Measurements from ENCODE around the gene MACC1. TPM values are rescaled to one million over a fixed set of nuclear protein-coding genes. Genes with fewer than 3 reads are reported as not detected.
A peak's percentile ranks its signal among the peaks of the same experiment; 100 is the strongest.

Gene MACC1
- total and polyA plus RNA-seq, 2 of the 13 experiments (the other 11 are each of a cell fraction or from before 2014, with no cell fraction given), result 0.04 TPM; not detected in 1

GRCh38 chr7:20197125-20197748 is 19.9 kb downstream of the MACC1 start:
- no peaks in the 10 kb centered on the region for H4K20me1 ChIP-seq (ENCODE audit: insufficient read depth, low read length)
- intact Hi-C loops (cut with micrococcal nuclease; ENCODE audit: unreplicated experiment) (no loop called here), in situ Hi-C loops (cut with HindIII; ENCODE audit: extremely low pct_ligation_motif_present, low pct_unique_long_range_greater_than_20kb) (no loop called here)
- H3K9me3 ChIP-seq (ENCODE audit: low read length), result no peaks in the 10 kb centered on the region
- ATAC-seq (no peak; the same call in 2 of the 3 replicates), FAIRE-seq (peak; percentile 18), DNase-seq (ENCODE audit: low spot score) (no peak)
- no peak overlapping the region for H3K27ac ChIP-seq (ENCODE audit: extremely low read length, insufficient read depth, low read length)
- H3K79me2 ChIP-seq (ENCODE audit: insufficient read depth, low read length), result no peaks in the 10 kb centered on the region
- no TSS peak for BruUV-seq (replicated peaks)
- no peaks in the 10 kb centered on the region for H3K27me3 ChIP-seq (ENCODE audit: control insufficient read depth in 1 of 2, insufficient read depth in 2 of 2, low read length in 2 of 2)
- H3K4me3 ChIP-seq (replicated peaks in 1 of 3; ENCODE audit: insufficient read depth in 1 of 3, low read depth in 2 of 3, low read length in 3 of 3), result no peak overlapping the region
- ChIA-PET POLR2A (no interaction called here), CTCF (ENCODE audit: low intra/inter-chr PET ratio, low total read pairs) (no interaction called here)
- H3K4me1 ChIP-seq (ENCODE audit: insufficient read depth, low read length), result peaks cover 11% of the 10 kb centered on the region
- no peak overlapping the region for H3K9ac ChIP-seq (ENCODE audit: insufficient read depth, low read depth, low read length)
- peak overlapping the region; percentile 8; the same call in 1 of the 2 replicates for H3K4me2 ChIP-seq (ENCODE audit: low read depth, low read length)
- H3K36me3 ChIP-seq (replicated peaks in 1 of 2; ENCODE audit: control insufficient read depth in 1 of 2, insufficient read depth in 2 of 2, low read length in 2 of 2), result no peaks in the 10 kb centered on the region
- H2AFZ ChIP-seq (ENCODE audit: low read length), result no peak overlapping the region
- WGBS (ENCODE audit: low lambda C conversion rate), result 46% methylated on average over 4 of the region's 4 CpGs
- no peak for TF ChIP-seq ZNF326 (CRISPR knock-in tag; IDR thresholded peaks at IDR 0.05; ENCODE audit: borderline replicate concordance)
- TF ChIP-seq YY1 (IDR thresholded peaks at IDR 0.05; ENCODE audit: insufficient read depth, insufficient replicate concordance, low read depth, low read length), result no peak
- no peak for TF ChIP-seq ZNF713 (CRISPR knock-in tag; IDR thresholded peaks at IDR 0.05)
- TF ChIP-seq KLF12 (CRISPR knock-in tag; IDR thresholded peaks at IDR 0.05; ENCODE audit: borderline replicate concordance), result no peak
- TF ChIP-seq ZBTB10 (CRISPR knock-in tag; IDR thresholded peaks at IDR 0.05; ENCODE audit: borderline replicate concordance), result no peak
- no peak for TF ChIP-seq ZBTB40 (IDR thresholded peaks at IDR 0.05)
- TF ChIP-seq ZBTB40 (CRISPR knock-in tag; IDR thresholded peaks at IDR 0.05), result no peak
- TF ChIP-seq FOSL1 (CRISPR knock-in tag; IDR thresholded peaks at IDR 0.05; ENCODE audit: borderline replicate concordance), result no peak
- TF ChIP-seq ZBTB21 (CRISPR knock-in tag; IDR thresholded peaks at IDR 0.05), result no peak
- no peak for TF ChIP-seq SMARCE1 (IDR thresholded peaks at IDR 0.05; ENCODE audit: borderline replicate concordance)
- TF ChIP-seq ZNF18 (CRISPR knock-in tag; IDR thresholded peaks at IDR 0.05; ENCODE audit: insufficient replicate concordance), result no peak
